ENCODE results near the gene LIPC. TPM values are rescaled to one million over a fixed set of nuclear protein-coding genes. Genes with fewer than 3 reads are reported as not detected.

The LIPC gene
- total RNA-seq, 1 donor from 2014 or later, result 1.0 TPM

DNA sequence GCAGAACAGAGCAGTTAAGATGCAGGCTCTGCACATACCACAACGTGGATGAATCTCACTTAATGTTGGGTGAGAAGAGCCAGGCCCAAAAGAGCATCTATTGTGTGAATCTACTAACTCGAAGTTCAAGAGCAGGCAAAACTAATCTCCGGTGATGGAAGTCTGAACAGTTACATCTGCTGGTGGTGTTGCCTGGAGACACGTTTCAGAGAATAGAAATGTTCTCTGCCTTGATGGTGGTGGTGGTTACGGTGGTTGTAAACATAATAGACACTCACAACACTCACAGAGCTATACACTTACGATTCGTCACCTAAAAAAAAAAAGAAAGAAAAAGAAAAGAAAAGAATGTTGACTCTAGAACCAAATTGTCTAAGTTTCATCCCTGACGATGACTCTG, 86.8 kb downstream of the LIPC start:
- Histone ChIP-seq H3K27ac (peak overlapping the region; percentile 61), H3K9me3 (no peaks in the 10 kb centered on the region), H3K4me3 (no peak overlapping the region), H3K4me1 (peaks cover 32% of the 10 kb centered on the region), H3K36me3 (no peaks in the 10 kb centered on the region), H3K27me3 (ENCODE audit: low read depth) (no peaks in the 10 kb centered on the region)
- intact Hi-C loops (cut with DNase I), result no loop called here
- no peak for ATAC-seq
- TF ChIP-seq, protein P1, sequence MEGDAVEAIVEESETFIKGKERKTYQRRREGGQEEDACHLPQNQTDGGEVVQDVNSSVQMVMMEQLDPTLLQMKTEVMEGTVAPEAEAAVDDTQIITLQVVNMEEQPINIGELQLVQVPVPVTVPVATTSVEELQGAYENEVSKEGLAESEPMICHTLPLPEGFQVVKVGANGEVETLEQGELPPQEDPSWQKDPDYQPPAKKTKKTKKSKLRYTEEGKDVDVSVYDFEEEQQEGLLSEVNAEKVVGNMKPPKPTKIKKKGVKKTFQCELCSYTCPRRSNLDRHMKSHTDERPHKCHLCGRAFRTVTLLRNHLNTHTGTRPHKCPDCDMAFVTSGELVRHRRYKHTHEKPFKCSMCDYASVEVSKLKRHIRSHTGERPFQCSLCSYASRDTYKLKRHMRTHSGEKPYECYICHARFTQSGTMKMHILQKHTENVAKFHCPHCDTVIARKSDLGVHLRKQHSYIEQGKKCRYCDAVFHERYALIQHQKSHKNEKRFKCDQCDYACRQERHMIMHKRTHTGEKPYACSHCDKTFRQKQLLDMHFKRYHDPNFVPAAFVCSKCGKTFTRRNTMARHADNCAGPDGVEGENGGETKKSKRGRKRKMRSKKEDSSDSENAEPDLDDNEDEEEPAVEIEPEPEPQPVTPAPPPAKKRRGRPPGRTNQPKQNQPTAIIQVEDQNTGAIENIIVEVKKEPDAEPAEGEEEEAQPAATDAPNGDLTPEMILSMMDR (IDR thresholded peaks at IDR 0.05), result no peak
- DNase-seq, result no peak

DNA sequence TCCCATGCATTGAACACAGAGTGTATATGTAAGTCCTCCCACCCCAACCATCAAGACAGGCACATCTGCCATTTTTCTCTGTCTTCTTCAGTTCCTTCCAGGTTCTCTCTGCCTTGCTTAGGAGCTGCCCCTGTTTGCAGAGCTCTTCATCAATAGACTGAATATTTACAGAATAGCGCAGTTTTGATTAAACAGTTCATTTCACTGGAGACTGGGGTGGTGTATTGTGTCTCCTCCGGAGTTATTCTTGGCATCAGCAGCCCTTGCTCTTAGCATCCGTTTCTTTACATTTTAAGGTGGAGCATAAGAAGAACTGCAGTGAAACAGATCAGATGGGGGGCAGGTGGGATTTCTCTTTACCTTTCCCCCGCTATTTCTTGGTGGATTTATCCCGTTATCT, 87.7 kb downstream of the LIPC start:
- DNase-seq, result no peak
- Histone ChIP-seq H3K27ac (no peak overlapping the region), H3K4me3 (no peak overlapping the region), H3K36me3 (no peaks in the 10 kb centered on the region), H3K27me3 (ENCODE audit: low read depth) (no peaks in the 10 kb centered on the region), H3K9me3 (no peaks in the 10 kb centered on the region), H3K4me1 (peaks cover 41% of the 10 kb centered on the region)
- ATAC-seq, result no peak
- TF ChIP-seq, protein P1 (IDR thresholded peaks at IDR 0.05), result no peak
- intact Hi-C loops (cut with DNase I), result no loop called here

DNA sequence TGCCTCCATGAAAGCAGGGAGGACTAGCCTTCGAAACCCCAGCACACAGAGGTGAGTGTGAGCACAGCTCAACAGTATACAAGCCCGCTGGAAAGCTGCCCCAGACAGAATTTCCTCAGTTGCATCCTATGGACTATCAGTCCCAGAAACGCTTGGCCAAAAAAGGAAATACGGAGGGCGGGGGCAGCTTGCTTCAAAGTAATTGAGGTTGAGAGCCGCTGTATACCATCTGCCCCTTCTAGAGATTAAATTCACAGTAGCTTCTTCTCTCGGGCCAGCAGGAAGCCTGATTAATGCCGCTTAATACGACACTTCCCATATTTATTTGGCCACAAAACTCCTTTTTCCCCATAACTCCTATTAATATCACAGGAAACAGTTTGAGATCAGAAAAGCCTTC, 88.7 kb downstream of the LIPC start:
- intact Hi-C loops (cut with DNase I), result no loop called here
- Histone ChIP-seq H3K27ac (peak overlapping the region; percentile 48), H3K27me3 (ENCODE audit: low read depth) (no peaks in the 10 kb centered on the region), H3K4me3 (no peak overlapping the region), H3K9me3 (no peaks in the 10 kb centered on the region), H3K36me3 (no peaks in the 10 kb centered on the region), H3K4me1 (peaks cover 46% of the 10 kb centered on the region)
- DNase-seq, result no peak
- ATAC-seq, result peak in 1 of 2 donors; percentile 18
- TF ChIP-seq, protein P1 (IDR thresholded peaks at IDR 0.05), result no peak

DNA sequence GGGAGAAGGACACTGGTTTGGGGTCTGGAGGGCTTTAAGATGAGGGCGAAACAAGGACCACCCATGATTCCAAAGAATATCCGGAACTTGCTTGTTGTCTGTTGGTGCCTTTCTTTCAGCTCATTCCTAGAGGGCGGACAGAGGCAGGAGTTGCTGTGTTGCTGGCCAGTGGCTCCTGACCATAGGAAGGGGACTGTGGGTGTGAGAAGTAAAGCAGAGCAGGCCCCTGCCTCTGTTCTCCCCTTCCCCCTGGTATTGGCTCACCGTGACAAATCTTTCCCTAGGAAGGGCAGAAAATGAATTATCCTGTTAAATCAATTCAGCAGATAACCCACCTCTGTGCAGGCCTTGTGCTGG, 89.1 kb downstream of the LIPC start:
- intact Hi-C loops (cut with DNase I), result no loop called here
- no peaks in the 10 kb centered on the region for H3K27me3 ChIP-seq (ENCODE audit: low read depth)
- H3K4me1 ChIP-seq, result peaks cover 47% of the 10 kb centered on the region
- H3K4me3 ChIP-seq, result no peak overlapping the region
- peak overlapping the region; percentile 48 for H3K27ac ChIP-seq
- TF ChIP-seq, protein P1 (IDR thresholded peaks at IDR 0.05), result no peak
- H3K9me3 ChIP-seq, result no peaks in the 10 kb centered on the region
- no peaks in the 10 kb centered on the region for H3K36me3 ChIP-seq
- no peak for DNase-seq
- no peak for ATAC-seq

DNA sequence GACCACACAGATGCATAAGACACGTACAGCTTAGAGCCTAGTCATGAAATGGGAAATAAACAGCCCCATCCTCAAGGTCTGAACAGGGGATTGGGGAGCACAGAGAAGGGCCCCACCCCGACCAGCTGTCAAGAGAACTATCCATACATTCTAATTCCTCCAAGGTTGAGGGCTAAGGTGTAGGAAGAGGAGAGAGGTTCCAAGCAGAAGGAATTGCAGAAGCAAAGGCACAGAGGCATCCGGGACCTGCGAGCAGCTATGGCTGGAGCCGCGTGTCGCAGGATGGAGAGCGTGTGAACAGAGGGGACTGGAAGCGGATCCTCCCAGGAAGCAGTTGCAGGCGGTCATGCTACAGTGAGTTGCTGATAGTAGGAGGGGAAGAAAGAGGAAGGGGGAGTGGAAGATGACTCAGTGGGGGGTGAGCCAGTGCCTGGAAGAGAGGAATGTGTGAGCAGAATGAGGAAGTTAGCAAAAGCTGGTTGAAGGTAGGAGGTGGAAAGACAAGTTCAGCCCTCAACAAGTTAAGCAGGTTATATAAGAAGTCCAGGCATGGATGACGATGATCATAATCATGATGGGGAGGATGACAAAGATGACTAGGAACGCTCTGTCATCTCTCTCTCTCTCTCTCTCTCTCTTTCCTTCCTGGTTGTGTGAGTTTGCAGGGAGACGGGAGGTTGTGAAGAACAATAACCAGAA, 89.7 kb downstream of the LIPC start:
- peak; percentile 77 for DNase-seq
- peak overlapping the region; percentile 48 for H3K27ac ChIP-seq
- intact Hi-C loops (cut with DNase I), result no loop called here
- H3K4me3 ChIP-seq, result no peak overlapping the region
- ATAC-seq, result peak; percentile 71 to 82
- TF ChIP-seq, protein P1 (IDR thresholded peaks at IDR 0.05), result no peak
- H3K9me3 ChIP-seq, result no peaks in the 10 kb centered on the region
- no peaks in the 10 kb centered on the region for H3K27me3 ChIP-seq (ENCODE audit: low read depth)
- no peaks in the 10 kb centered on the region for H3K36me3 ChIP-seq
- H3K4me1 ChIP-seq, result peaks cover 50% of the 10 kb centered on the region
